CD4-positive, alpha-beta T cell treated with Interleukin-1 beta for 1 hour (primary cell): ENCODE data around the gene DHRS12.
A peak's percentile ranks its signal among the peaks of the same experiment; 100 is the strongest.

Experiments
- DNase-seq, 2 donors: peaks; one replicate each; pipeline ENCODE4 v3.0.0-alpha.2; 2020 to 2022

Gene DHRS12

GRCh38 chr13:51805925-51806324, 2.0 kb upstream of the DHRS12 start:
- DNase-seq: no peak

GRCh38 chr13:51805313-51805712, 1.4 kb upstream of the DHRS12 start:
- no peak for DNase-seq

GRCh38 chr13:51804295-51805172, 571 bp upstream of the DHRS12 start:
- peak; percentile 49 to 59 for DNase-seq

- no peak for DNase-seq
Measured at GRCh38 chr13:51802631-51803418, 1.1 kb downstream of the DHRS12 start.

- DNase-seq: no peak
Measured at GRCh38 chr13:51801631-51802099, 2.3 kb downstream of the DHRS12 start.

GRCh38 chr13:51800486-51800885, 3.5 kb downstream of the DHRS12 start:
- DNase-seq: no peak

- DNase-seq: no peak
Measured at GRCh38 chr13:51799261-51799660, 4.7 kb downstream of the DHRS12 start.

GRCh38 chr13:51797664-51798488, 6.1 kb downstream of the DHRS12 start:
- peak; percentile 71 to 77 for DNase-seq

- no peak for DNase-seq
Measured at GRCh38 chr13:51796546-51796945, 7.4 kb downstream of the DHRS12 start.

- no peak for DNase-seq
Measured at GRCh38 chr13:51795419-51795818, 8.5 kb downstream of the DHRS12 start.

GRCh38 chr13:51794964-51795363, 9.0 kb downstream of the DHRS12 start:
- DNase-seq: no peak

- DNase-seq: peak in 1 of 2 donors; percentile 60
Measured at GRCh38 chr13:51793570-51794271, 10.2 kb downstream of the DHRS12 start.

- no peak for DNase-seq
Measured at GRCh38 chr13:51786425-51787265, 17.3 kb downstream of the DHRS12 start.

GRCh38 chr13:51785712-51786424, 18.1 kb downstream of the DHRS12 start:
- no peak for DNase-seq

GRCh38 chr13:51784097-51784496, 19.9 kb downstream of the DHRS12 start:
- DNase-seq: no peak

- DNase-seq: no peak
Measured at GRCh38 chr13:51783428-51784094, 20.4 kb downstream of the DHRS12 start.

GRCh38 chr13:51782026-51782710, 21.8 kb downstream of the DHRS12 start:
- no peak for DNase-seq

GRCh38 chr13:51781246-51782022, 22.5 kb downstream of the DHRS12 start:
- DNase-seq: peak in 1 of 2 donors; percentile 7

GRCh38 chr13:51780099-51780498, 23.9 kb downstream of the DHRS12 start:
- no peak for DNase-seq
